Muscle layer of duodenum (tissue), 2 donors: ENCODE results near the gene TERF2IP.

Experiments used
- H3K27ac ChIP-seq: one replicate; pipeline ENCODE4 v1.7.0; 2013; ENCODE audit warnings: mild to moderate bottlenecking, low read length
- H3K27me3 ChIP-seq: one replicate; pipeline ENCODE4 v1.7.0; 2013; ENCODE audit warnings: low read depth, mild to moderate bottlenecking, control low read depth, low read length
- H3K36me3 ChIP-seq, 2 donors: one replicate each; pipeline ENCODE4 v1.7.0; 2013; ENCODE audit warnings: low read length in 2 of 2, control low read depth in 1 of 2, mild to moderate bottlenecking in 1 of 2; ENCODE audit not compliant: insufficient read depth in 2 of 2, control insufficient read depth in 1 of 2
- H3K4me1 ChIP-seq, 2 donors: one replicate each; pipeline ENCODE4 v1.7.0; 2013; ENCODE audit warnings: low read length in 2 of 2, mild to moderate bottlenecking in 2 of 2, control low read depth in 1 of 2, moderate library complexity in 1 of 2; ENCODE audit not compliant: insufficient read depth in 2 of 2, control insufficient read depth in 1 of 2
- H3K4me3 ChIP-seq, 2 donors: one replicate each; pipeline ENCODE4 v1.7.0; 2013; ENCODE audit warnings: low read length in 2 of 2, low read depth in 1 of 2, mild to moderate bottlenecking in 1 of 2
- H3K9me3 ChIP-seq, 2 donors: one replicate each; pipeline ENCODE4 v1.7.0; 2013; ENCODE audit warnings: low read length in 2 of 2, control low read depth in 1 of 2, mild to moderate bottlenecking in 1 of 2; ENCODE audit not compliant: control insufficient read depth in 1 of 2
- donor health status: healthy.

The TERF2IP gene

GRCh38 chr16:75640598-75640997, 7.0 kb upstream of the TERF2IP start:
- no peaks in the 10 kb centered on the region for H3K9me3 ChIP-seq
- peaks cover 0 to 20% of the 10 kb centered on the region in 2 donors for H3K4me1 ChIP-seq
- no peaks in the 10 kb centered on the region for H3K27me3 ChIP-seq
- H3K27ac ChIP-seq = no peak overlapping the region
- H3K36me3 ChIP-seq = peaks cover 48 to 82% of the 10 kb centered on the region in 2 donors
- H3K4me3 ChIP-seq = no peak overlapping the region

- H3K36me3 ChIP-seq = peaks cover 30 to 63% of the 10 kb centered on the region in 2 donors
- H3K4me3 ChIP-seq = no peak overlapping the region
- H3K9me3 ChIP-seq = no peaks in the 10 kb centered on the region
- no peaks in the 10 kb centered on the region for H3K27me3 ChIP-seq
- H3K4me1 ChIP-seq = peaks cover 0 to 32% of the 10 kb centered on the region in 2 donors
- H3K27ac ChIP-seq = no peak overlapping the region
Measured at GRCh38 chr16:75644240-75645012, 3.1 kb upstream of the TERF2IP start.

GRCh38 chr16:75647112-75647491, 471 bp upstream of the TERF2IP start:
- Histone ChIP-seq H3K4me1 (peaks cover 15 to 58% of the 10 kb centered on the region in 2 donors), H3K27me3 (no peaks in the 10 kb centered on the region), H3K27ac (peak overlapping the region; percentile 83), H3K9me3 (no peaks in the 10 kb centered on the region), H3K4me3 (peak overlapping the region; percentile 83 to 100), H3K36me3 (peaks cover 6 to 39% of the 10 kb centered on the region in 2 donors)

- no peaks in the 10 kb centered on the region for H3K9me3 ChIP-seq
- H3K4me1 ChIP-seq = peaks cover 25 to 70% of the 10 kb centered on the region in 2 donors
- peak overlapping the region; percentile 96 for H3K27ac ChIP-seq
- H3K27me3 ChIP-seq = no peaks in the 10 kb centered on the region
- H3K36me3 ChIP-seq = peaks cover 0 to 28% of the 10 kb centered on the region in 2 donors
- peak overlapping the region; percentile 83 to 100 for H3K4me3 ChIP-seq
Measured at GRCh38 chr16:75648265-75649076, 898 bp downstream of the TERF2IP start.

- Histone ChIP-seq H3K4me3 (no peak overlapping the region), H3K4me1 (peaks cover 27 to 42% of the 10 kb centered on the region in 2 donors), H3K27ac (no peak overlapping the region), H3K27me3 (no peaks in the 10 kb centered on the region), H3K9me3 (no peaks in the 10 kb centered on the region), H3K36me3 (peaks cover 36 to 38% of the 10 kb centered on the region in 2 donors)
Measured at GRCh38 chr16:75653922-75654321, 6.3 kb downstream of the TERF2IP start.

GRCh38 chr16:75658175-75658574, 10.6 kb downstream of the TERF2IP start:
- H3K9me3 ChIP-seq = no peaks in the 10 kb centered on the region
- H3K27me3 ChIP-seq = no peaks in the 10 kb centered on the region
- no peak overlapping the region for H3K27ac ChIP-seq
- H3K36me3 ChIP-seq = peaks cover 38 to 53% of the 10 kb centered on the region in 2 donors
- peaks cover 5 to 7% of the 10 kb centered on the region in 2 donors for H3K4me1 ChIP-seq
- no peak overlapping the region for H3K4me3 ChIP-seq

GRCh38 chr16:75660321-75660720, 12.7 kb downstream of the TERF2IP start:
- H3K4me1 ChIP-seq = no peaks in the 10 kb centered on the region
- peaks cover 27 to 48% of the 10 kb centered on the region in 2 donors for H3K36me3 ChIP-seq
- H3K4me3 ChIP-seq = no peak overlapping the region
- no peaks in the 10 kb centered on the region for H3K9me3 ChIP-seq
- H3K27ac ChIP-seq = no peak overlapping the region
- no peaks in the 10 kb centered on the region for H3K27me3 ChIP-seq

GRCh38 chr16:75660726-75661302, 13.2 kb downstream of the TERF2IP start:
- Histone ChIP-seq H3K27me3 (no peaks in the 10 kb centered on the region), H3K36me3 (peaks cover 22 to 43% of the 10 kb centered on the region in 2 donors), H3K27ac (no peak overlapping the region), H3K4me1 (no peaks in the 10 kb centered on the region), H3K4me3 (no peak overlapping the region), H3K9me3 (no peaks in the 10 kb centered on the region)

- Histone ChIP-seq H3K27ac (no peak overlapping the region), H3K4me3 (no peak overlapping the region), H3K4me1 (no peaks in the 10 kb centered on the region), H3K36me3 (no peaks in the 10 kb centered on the region), H3K27me3 (no peaks in the 10 kb centered on the region), H3K9me3 (no peaks in the 10 kb centered on the region)
Measured at GRCh38 chr16:75667503-75667902, 19.9 kb downstream of the TERF2IP start.

- Histone ChIP-seq H3K4me1 (no peaks in the 10 kb centered on the region), H3K36me3 (no peaks in the 10 kb centered on the region), H3K27ac (no peak within 1 kb of the TSS), H3K9me3 (no peaks in the 10 kb centered on the region), H3K4me3 (no peak within 1 kb of the TSS), H3K27me3 (no peaks in the 10 kb centered on the region)
Measured at GRCh38 chr16:75676909-75677308, 29.3 kb downstream of the TERF2IP start, which contains the start of gene CPHXL2. CPHXL2 (minus strand) TSS chr16:75677009; CDS start chr16:75676999, 10 bp downstream.

- no peaks in the 10 kb centered on the region for H3K27me3 ChIP-seq
- no peak overlapping the region for H3K27ac ChIP-seq
- no peak overlapping the region for H3K4me3 ChIP-seq
- no peaks in the 10 kb centered on the region for H3K4me1 ChIP-seq
- no peaks in the 10 kb centered on the region for H3K9me3 ChIP-seq
- no peaks in the 10 kb centered on the region for H3K36me3 ChIP-seq
Measured at GRCh38 chr16:75679366-75679765, 31.8 kb downstream of the TERF2IP start.
